GM18499 (cell line): Measurements from ENCODE around the gene STK32B.
"Not testable (repeated sequence)": the region's sequence is repeated elsewhere in the genome, so short reads cannot be mapped to it uniquely, and the experiment has no call there.

Source experiments
- ATAC-seq: cut with Tn5 transposase; IDR thresholded peaks from one replicate; pipeline ENCODE4 v1.9.1; 2021; ENCODE audit warnings: moderate number of reproducible peaks; ENCODE audit not compliant: insufficient read depth, unreplicated experiment

Gene STK32B

DNA sequence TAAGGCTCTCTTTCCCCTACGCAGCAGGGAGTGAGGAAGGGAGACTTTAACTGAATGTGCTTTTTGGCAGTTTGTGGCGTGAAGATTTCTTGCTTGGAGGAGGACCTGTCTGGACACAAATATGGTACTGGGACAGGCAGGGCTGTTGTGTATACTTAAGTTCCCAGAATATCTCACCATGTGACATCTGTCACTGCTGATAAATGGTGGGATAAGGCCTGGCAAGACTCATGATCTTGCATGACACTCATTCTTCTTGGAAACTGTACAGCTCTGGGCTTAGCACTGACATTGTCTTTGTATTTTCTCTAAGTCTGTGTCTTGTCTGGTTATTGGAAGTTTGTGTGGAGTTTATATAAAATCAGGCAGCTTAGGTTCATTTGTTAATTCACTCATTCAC, 93.1 kb downstream of the STK32B start:
- ATAC-seq, result no peak

DNA sequence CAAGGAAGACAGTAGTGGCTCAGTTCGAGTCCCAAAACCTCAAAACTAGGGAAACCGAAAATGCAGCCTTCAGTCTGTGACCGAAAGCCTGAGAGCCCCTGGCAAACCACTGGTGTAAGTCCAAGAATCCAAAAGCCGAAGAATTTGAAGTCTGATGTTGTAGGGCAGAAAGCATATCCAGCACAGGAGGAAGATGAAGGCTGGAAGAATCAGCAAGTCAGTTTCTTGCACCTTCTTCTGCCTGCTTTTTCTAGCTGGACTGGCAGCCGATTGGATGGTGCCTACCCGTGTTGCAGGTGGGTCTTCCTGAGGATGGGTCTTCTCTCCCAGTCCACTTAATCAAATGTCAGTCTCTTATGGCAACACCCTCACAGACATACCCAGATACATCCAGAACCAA, 95.0 kb downstream of the STK32B start:
- no peak for ATAC-seq

DNA sequence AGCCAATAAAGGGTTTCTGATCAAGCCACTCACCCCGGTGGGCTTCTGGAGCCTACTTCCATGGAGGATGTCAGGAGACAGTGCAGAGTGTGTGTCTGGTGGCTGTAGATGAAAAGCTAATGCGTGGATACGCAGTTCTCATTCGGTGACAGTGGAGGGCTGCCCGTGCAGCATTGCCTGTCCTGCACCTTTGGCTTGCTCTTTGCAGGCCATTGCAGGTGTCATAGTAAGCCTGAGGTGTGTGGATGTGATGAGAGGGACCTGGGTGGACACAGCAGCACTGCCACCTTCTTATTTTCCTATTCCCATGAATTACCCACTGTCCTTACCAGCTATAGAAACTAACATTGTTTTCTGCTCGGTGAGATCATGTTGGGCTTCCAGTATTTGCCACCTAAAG, 101.2 kb downstream of the STK32B start:
- no peak for ATAC-seq

DNA sequence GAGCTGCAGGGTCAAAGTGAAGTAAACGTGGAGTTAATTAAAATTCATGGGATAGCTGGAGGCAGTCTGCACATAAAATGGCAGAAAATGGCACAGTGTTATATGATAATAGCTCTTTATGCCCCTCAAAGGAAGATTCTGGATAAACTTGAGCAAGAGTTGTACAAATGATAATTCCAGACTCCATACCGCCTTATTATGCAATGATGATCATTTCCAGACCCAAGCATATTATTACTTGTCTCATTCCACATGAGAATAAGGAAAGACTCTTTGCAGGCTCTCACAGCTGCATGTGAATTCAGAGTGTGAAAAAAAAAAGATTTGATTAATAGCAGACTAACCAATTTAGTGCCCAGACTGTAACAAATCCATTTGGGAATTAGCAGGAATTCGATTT, 105.4 kb downstream of the STK32B start:
- no peak for ATAC-seq

DNA sequence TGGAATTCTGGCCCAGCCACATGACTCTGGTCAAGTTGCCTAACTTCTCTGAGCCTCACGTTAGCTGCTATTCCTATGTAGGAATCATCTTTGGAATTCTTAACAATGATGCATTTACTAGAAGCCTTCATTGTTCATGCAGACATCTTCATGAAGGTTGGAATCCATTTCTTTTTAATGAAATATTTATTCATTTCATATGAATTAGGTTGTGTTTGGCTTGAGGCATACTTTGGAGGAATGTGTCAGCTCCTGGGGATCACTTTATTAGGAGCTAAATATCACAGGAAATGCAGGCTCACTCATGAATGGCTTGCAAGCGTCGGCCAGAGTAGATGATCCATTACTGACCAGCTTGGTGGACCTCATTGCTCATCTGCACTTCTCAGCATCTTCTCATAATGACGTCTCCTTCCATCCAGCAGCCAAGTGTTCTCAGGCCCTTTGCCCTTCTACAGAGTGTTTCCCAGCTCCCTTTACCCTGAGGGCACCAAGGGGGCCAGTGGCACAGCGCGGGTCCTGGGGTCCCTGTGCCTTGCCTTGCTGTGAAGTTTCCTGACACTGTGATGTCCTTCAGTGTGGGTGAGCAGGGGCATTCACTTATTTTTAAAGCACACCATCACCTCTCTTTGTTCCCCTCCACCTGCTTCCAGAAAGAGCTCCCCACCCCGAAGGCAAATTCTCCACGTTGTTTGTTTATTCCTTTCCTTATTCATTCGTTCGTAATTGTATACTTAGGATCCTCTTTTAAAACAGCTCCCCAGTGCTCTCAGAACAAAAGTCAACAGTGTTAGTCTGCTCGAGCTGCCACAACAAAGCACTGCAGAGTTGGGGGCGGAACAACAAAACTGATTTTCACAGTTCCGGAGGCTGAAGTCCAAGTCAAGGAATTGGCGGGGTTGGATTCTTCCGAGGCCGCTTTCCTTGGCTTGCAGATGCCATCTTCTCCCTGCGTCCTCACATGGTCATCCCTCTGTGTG, 106.8 kb downstream of the STK32B start:
- no peak for ATAC-seq

DNA sequence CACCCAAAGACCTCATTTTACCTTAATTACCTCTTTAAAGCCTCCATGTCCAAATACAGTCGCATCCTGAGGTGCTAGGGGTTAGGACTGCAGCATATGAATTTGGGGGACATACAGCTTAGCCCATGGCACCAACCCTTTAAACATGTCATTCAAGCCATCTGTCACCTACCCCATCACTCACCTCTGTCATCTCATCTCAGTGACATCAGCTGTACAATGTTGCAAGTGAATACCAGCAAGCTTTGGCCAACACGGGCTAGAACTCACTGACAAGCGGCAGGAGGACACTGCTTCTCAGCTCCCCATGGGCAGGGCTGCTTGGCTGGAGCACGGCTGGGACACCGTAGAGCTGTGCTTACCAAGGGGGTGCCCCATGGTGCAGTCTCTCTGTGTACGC, 107.5 kb downstream of the STK32B start:
- no peak for ATAC-seq

DNA sequence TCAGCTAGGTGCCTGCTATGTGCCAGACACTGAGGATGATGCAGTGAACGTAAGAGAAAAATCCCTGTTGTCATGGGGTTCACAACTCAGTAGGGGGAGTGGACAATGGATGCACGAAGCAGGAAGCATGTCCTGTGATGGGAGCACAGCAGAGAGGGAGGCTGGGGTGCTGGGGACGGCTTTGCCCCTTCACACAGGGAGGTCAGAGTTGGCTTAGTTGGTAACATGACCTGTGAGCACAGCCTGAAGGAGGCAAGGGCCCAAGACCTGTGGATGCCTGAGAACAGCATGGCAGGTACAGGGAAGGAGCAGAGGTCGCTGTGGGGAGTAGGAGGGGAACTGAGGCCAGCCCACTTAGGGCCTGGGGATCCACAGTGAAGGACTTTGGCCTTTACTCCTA, 109.4 kb downstream of the STK32B start:
- ATAC-seq, result no peak

DNA sequence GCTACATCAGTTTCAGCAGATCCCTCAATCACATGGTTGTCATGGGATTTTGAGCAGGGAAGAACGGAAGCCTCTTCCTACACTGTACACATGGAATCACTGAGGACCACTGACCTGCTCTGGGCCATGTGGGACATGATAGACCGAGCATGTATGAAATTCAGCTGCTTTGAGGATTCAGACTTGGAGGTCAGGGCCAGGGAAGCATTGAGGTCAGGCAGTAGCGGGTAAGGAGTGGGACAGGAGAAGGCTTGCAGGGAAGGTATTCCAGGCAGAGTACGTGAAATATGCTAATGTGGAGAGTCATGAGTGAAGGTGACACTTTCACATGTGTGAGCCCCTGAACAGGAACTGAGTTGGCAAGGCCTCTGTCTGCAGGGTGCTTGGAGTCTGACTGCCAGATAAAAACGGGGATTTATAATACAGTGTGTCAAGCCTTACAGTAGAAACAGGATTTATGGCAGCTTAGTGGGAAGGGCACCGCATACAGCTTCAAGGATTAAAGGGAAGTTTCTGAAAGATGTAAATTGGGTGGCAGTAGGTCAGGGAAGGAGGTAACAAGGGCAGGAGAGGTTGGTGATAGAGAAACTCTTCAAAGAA, 111.7 kb downstream of the STK32B start:
- ATAC-seq, result no peak

DNA sequence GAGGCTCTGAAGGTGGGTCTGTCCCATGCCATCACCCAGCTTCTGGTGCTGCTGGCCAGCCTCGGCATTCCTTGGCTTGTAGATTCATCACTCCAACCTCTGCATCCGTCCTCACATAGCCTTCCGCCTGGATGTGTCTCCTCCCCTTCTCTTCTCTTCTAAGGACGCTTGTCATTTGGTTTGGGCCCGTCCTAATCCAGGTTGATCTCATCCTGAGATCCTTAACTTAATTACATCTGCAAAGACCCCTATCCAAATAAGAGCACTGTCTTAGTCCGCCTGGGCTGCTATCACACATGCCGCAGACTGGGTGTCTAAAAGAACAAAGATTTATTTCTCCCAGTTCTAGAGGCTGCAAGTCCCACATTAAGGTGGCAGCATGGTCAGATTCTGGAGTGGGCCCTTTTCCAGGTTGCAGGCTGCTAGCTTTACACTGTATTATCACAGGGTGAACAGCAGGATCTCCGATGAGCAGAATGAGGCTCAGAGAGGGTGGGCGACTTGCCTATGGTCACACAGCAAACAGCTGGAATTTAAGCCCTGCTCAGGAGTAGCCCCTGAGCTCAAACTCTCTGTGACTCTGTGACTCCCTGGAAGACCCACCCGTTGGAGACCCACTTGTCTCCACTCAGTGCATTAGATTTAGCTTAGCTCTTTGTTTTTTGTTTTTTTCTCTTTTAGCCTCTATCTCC, 113.1 kb downstream of the STK32B start:
- ATAC-seq, result no peak

DNA sequence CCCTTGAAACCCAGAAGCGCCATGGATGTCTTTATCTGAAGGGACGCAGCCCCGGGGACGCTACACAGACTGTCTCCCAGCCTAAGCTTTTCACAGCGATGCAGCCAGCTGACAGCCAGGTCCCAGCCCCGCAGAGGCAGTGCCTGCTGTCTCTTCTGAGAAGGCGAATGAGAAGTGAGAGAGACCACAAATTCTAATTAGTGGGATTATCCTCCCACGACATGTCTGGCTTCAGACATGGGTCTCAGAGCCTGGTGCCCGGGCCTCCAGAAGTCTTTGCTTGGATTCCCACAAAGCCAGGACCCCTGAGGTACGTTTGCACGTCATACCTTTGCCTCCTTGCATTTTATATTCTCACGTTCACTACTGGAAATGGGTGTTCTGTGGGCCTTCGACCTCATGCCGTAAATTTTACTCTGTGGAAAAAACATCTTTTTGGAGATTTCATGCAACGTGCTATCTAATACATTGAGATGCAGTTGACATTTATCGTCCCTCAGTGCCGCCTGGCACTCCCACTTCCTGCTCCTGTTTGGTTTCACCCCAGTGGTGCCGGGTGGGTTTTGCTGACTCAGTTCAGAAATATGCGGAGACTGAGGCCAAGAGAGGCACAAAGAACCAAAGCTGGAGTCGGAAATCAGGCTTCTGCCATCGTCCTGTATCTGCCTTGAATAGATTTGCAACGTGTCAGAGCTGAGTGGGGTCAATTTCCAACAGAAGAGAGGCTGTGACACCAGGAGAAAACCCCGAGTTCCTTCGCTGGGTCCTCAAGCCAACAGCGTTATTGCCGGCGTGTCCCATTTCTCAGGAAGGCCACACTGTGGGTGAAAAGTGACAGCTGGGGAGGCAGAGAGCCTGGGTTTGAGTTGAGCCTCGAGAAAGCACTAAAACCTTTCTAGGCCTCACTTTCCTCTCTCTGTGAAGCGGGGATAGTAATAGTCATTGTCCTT, 114.4 kb downstream of the STK32B start:
- no peak for ATAC-seq

DNA sequence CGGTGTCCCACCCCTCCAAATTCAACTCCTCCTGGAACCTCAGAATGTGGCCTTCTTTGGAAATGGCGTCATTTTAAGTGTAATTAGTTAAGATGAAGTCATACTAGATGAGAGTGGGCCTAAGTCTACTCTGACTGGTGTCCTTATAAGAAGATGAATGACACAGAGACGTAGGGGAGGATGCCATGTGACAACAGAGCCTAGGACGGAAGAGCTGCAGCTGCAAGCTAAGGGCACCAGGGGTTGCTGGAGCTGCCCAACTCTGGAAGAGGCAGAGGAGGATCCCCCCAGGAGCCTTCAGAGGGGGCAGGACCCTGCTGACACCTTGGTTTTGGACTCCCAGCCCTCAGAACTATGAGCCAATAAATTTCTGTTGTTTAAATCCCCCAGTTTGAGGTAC, 115.1 kb downstream of the STK32B start:
- no peak for ATAC-seq

DNA sequence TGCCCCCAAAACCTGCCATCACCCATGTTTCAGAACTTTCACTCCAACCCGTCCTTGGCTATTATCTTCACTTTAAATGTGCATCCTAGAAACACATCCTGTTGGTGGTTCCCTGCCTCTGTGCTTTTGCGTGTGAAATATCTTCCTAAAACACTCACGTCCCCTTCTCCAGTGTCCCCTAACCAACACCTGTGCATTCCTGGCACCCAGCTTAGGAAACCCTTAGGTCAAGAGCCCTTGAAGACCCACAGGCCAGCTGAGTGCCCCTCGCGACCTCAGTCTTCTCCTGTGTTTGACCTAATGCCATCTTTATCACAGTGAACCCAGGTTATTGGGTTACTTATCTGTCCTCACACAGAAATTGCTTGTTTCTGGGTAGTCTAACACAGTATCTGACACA, 117.6 kb downstream of the STK32B start:
- ATAC-seq, result no peak

DNA sequence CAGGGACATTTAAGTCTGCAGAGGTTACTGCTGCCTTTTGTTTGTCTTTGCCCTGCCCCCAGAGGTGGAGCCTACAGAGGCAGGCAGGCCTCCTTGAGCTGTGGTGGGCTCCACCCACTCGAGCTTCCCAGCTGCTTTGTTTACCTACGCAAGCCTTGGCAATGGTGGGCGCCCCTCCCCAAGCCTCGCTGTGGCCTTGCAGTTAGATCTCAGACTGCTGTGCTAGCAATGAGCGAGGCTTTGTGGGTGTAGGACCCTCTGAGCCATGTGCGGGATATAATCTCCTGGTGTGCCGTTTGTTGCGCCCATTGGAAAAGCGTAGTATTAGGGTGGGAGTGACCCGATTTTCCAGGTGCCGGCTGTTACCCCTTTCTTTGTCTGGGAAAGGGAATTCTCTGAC, 124.6 kb downstream of the STK32B start:
- not testable (repeated sequence) for ATAC-seq

DNA sequence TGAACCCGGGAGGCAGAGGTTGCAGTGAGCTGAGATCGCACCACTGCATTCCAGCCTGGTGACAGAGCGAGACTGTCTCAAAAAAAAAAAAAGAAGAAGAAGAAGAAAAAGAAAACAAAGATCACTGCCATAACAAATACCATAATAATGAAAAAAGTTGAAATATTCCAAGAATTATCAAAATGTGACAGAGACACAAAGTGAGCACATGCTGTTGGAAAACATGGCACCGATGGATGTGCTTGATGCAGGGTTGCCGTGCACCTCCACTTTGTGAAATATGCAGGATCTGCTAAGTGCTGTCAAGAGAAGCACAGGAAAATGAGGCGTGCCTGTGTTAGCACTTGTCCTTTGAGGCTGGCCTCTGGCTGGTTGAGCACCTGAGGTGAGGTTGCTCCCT, 133.3 kb downstream of the STK32B start:
- no peak for ATAC-seq

DNA sequence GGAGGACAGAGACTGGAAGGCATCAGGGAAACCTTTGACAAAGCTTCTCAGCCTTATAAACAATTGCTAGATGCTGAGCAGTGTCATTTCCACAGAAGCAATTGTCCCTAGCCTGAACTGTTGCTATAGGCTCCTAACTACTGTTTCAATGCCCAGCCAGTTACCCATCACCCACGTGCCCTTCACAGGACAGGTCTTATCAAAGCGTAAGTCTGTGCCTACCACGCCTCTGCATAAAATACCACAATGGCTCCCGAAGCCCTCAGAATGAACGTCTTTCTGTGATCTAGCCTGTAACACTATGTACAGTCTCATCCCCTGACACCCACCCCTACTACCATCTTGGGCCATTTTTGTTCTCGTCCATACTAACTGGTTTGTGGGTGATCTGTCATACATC, 134.3 kb downstream of the STK32B start:
- no peak for ATAC-seq

DNA sequence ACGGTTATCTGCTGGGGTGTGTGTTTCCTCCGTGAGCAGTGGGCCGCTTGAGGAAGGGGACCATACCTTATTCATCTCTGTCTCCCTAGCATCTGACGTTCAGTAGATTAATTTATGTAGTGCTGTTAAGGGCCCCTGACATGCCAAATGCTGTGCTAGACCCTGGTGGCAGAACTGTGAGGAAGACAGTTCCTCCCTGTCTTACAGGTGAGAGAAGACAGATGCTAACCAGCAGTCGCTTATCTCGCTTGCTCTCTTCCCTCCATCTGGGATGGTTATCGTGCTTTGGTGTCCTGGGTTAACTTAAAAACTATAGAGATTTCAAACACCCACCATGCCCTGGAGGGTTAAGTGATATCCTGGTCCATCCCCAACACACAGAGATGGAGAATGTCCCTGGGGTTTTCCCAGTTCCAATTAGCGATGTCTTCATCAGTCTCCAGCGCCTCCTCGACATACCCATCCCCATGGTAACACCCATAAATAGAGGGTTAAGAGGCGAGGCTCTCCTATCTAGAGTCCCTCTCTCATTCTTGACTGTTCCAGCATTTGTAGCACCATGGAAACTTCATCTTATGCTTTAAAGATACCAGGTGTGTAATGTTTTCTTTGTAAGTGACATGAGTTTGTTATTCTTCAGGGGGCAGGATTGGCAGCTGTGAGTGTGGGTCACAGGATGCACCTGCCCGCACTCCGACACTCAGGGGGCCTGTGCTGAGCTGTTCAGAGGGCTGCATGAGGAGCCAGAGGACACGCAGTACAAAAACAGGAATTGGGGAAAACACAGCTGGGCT, 135.2 kb downstream of the STK32B start:
- no peak for ATAC-seq

DNA sequence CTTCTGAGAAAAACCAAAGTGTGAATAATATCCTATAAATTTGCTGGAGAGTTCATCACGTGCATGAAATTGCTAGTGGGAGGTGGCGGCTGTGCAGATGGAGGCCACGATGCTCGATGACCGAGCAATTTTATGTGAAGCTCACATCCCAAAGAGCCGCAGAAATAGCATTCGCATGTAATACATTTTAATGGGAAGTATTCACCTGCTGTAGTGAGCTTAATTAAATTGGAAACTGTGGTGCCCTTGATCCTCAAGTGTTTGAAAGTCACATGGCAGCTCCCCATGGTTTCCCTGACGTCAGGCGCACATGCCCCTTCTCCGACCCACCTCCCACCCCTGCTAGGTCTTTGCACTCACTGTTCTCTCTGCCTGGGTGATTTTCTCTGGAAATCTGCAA, 136.8 kb downstream of the STK32B start:
- ATAC-seq, result no peak

DNA sequence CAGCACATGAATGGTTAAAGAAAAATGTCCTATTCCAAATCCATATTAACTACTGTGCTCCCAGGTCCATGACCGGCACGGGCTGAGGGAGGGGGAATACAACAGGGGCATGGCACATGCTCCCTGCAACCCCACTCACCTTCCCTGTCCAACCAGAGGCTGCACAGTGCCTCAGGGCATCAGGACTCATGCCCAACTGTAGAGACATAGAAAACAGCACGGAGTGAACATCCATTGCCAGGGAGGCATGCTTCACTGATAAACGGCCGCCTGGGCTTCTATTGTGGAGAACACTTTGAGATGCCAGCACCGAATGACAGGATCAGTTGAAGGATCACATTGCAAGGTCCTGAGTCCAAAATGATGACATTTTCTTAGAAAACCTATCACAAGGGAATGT, 140.6 kb downstream of the STK32B start:
- ATAC-seq, result no peak

DNA sequence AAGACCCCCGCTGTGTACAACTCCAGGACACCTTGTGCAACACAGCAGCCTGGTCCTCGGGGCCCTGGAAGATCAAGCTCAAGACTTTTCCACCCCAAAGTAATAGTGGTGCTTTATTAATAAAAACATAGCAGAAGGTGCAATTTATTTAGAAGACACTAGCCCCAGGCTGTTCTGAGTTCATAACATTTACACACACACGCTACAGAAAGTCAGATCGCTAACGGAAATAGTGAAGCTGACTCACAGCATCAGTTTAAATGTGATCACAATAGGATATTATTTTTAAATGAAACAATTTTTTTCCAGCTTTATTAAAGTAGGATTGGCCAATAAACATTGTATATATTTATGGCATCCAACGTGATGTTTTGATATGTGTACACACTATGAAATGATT, 141.0 kb downstream of the STK32B start:
- ATAC-seq, result no peak
